ENCODE results near the gene RPP25.

RPP25 gene, protein sequence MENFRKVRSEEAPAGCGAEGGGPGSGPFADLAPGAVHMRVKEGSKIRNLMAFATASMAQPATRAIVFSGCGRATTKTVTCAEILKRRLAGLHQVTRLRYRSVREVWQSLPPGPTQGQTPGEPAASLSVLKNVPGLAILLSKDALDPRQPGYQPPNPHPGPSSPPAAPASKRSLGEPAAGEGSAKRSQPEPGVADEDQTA

DNA sequence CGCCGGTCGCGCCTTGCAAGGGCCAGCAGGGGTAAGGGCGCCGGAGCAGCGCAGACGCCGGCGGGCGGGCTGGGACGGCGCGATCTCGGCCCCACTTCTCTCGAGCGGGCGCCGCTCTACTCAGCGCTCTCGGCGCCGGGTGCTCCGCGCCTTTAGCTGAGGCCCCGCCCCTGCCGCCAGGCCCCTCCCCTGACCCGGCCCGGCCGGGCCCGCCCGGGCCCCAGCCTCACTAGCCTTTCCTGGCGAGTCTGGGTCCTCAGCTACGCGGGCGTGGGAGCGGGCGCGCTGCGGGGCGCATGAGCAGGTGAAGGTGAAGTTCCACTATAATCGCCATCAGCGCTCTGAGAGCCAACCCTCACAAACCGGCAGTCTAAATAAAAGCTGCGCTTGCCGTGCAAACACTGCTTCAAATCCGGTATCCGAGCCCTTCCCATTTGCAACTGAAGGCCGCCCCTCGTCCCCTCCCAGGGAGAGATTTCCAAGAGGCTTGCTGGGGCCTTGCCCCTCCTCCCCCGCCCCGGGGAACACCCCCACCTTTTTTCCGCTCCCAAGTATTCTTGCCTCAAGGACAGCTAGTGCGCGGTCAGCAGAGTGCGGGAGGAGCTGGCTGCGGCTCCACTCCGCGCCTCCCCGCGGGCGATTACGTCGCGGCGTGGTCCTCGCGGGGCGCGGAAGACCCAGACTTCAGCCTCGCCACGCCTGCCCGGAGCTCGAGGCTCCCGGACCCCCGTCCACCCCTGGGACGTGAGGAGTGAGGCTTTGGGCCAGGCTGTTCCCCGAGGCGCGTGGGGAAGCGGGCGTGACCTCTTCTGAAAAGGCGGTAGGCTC is at the start of gene RPP25:
Gene RPP25, minus strand, starts transcription at position 125 of the 828 bp plus-strand sequence. CDS start 189 bp downstream, outside the sequence.
- Histone ChIP-seq H2AFZ (ENCODE audit: low read length) (no peak within 1 kb of the TSS), H3K36me3 (ENCODE audit: insufficient read depth, low read length) (no peaks in the 10 kb centered on the region), H3K27me3 (ENCODE audit: insufficient read depth, low read length) (no peaks in the 10 kb centered on the region), H3F3A (ENCODE audit: insufficient read depth, low read length) (no peaks in the 10 kb centered on the region), H3K4me1 (ENCODE audit: insufficient read depth, low read length, severe bottlenecking) (peaks cover 39% of the 10 kb centered on the region), H3K4me3 (ENCODE audit: low read depth, low read length, poor library complexity, severe bottlenecking) (peak within 1 kb of the TSS; percentile 60), H4K20me1 (ENCODE audit: insufficient read depth, low read length) (no peaks in the 10 kb centered on the region), H3K27ac (ENCODE audit: low read depth, low read length, poor library complexity, severe bottlenecking) (peak within 1 kb of the TSS; percentile 6), H3K9me3 (ENCODE audit: low read length) (no peaks in the 10 kb centered on the region), H3K9ac (ENCODE audit: low read length) (peak within 1 kb of the TSS; percentile 73), H3K79me2 (ENCODE audit: insufficient read depth, low read length) (peaks cover 4% of the 10 kb centered on the region; the same call in 1 of the 2 replicates), H3K4me2 (ENCODE audit: low read length) (peak within 1 kb of the TSS; percentile 77), H3K9me2 (ENCODE audit: low read depth, low read length) (no peaks in the 10 kb centered on the region)
- TF ChIP-seq, protein P1, sequence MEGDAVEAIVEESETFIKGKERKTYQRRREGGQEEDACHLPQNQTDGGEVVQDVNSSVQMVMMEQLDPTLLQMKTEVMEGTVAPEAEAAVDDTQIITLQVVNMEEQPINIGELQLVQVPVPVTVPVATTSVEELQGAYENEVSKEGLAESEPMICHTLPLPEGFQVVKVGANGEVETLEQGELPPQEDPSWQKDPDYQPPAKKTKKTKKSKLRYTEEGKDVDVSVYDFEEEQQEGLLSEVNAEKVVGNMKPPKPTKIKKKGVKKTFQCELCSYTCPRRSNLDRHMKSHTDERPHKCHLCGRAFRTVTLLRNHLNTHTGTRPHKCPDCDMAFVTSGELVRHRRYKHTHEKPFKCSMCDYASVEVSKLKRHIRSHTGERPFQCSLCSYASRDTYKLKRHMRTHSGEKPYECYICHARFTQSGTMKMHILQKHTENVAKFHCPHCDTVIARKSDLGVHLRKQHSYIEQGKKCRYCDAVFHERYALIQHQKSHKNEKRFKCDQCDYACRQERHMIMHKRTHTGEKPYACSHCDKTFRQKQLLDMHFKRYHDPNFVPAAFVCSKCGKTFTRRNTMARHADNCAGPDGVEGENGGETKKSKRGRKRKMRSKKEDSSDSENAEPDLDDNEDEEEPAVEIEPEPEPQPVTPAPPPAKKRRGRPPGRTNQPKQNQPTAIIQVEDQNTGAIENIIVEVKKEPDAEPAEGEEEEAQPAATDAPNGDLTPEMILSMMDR (IDR thresholded peaks at IDR 0.05; ENCODE audit: low read length), result no peak
- TF ChIP-seq EZH2 (IDR thresholded peaks at IDR 0.05; ENCODE audit: borderline replicate concordance, low read length), result no peak

DNA sequence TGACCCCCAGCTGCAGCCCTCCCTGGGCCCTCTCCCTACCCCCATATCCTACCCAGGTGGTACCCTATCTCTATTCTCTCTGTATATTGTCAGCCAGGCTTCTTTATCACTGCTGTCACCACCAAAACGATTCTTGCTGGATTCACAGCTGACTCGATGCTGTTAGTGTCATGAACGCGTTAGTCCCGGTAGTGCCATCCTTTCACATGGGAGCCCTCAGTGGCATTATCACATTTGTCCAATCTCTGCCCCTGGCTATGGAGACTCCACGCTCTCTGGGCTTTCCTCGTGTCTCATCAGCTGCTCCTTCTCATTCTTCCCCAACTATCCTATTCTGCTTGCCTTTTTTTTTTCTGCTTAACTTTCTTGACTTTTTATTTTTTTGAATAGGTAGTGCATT is 45.8 kb upstream of the RPP25 start:
- no peaks in the 10 kb centered on the region for H3K27me3 ChIP-seq (ENCODE audit: insufficient read depth, low read length)
- no peaks in the 10 kb centered on the region for H3K9me3 ChIP-seq (ENCODE audit: low read length)
- no peak overlapping the region for H3K4me2 ChIP-seq (ENCODE audit: low read length)
- H3K27ac ChIP-seq (ENCODE audit: low read depth, low read length, poor library complexity, severe bottlenecking), result no peak overlapping the region
- H3F3A ChIP-seq (ENCODE audit: insufficient read depth, low read length), result no peaks in the 10 kb centered on the region
- no peak overlapping the region for H2AFZ ChIP-seq (ENCODE audit: low read length)
- peaks cover 18% of the 10 kb centered on the region for H3K36me3 ChIP-seq (ENCODE audit: insufficient read depth, low read length)
- no peaks in the 10 kb centered on the region for H3K9me2 ChIP-seq (ENCODE audit: low read depth, low read length)
- no peak for TF ChIP-seq EZH2 (IDR thresholded peaks at IDR 0.05; ENCODE audit: borderline replicate concordance, low read length)
- TF ChIP-seq, protein P1 (IDR thresholded peaks at IDR 0.05; ENCODE audit: low read length), result no peak
- no peaks in the 10 kb centered on the region for H3K79me2 ChIP-seq (ENCODE audit: insufficient read depth, low read length)
- no peak overlapping the region for H3K9ac ChIP-seq (ENCODE audit: low read length)
- peaks cover 29% of the 10 kb centered on the region for H3K4me1 ChIP-seq (ENCODE audit: insufficient read depth, low read length, severe bottlenecking)
- H3K4me3 ChIP-seq (ENCODE audit: low read depth, low read length, poor library complexity, severe bottlenecking), result no peak overlapping the region
- H4K20me1 ChIP-seq (ENCODE audit: insufficient read depth, low read length), result no peaks in the 10 kb centered on the region

DNA sequence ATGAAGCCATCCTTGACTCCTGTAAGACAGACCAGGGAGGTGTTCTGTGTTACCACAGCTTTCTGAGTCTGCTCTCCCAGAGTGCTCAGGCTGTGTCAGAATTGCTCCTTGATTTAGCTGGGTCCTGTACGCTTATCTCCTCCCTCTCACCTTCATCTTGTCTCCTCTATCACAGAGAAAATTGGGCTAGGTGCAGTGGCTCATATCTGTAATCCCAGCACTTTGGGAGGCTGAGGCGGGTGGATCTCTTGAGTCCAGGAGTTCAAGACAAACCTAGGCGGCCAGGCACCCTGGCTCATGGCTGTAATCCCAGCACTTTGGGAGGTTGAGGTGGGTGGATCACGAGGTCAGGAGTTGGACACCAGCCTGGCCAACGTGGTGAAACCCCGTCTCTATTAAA is 44.7 kb upstream of the RPP25 start:
- Histone ChIP-seq H3K4me1 (ENCODE audit: insufficient read depth, low read length, severe bottlenecking) (peaks cover 32% of the 10 kb centered on the region), H2AFZ (ENCODE audit: low read length) (no peak overlapping the region), H3K79me2 (ENCODE audit: insufficient read depth, low read length) (no peaks in the 10 kb centered on the region), H4K20me1 (ENCODE audit: insufficient read depth, low read length) (no peaks in the 10 kb centered on the region), H3K9me3 (ENCODE audit: low read length) (no peaks in the 10 kb centered on the region), H3K4me3 (ENCODE audit: low read depth, low read length, poor library complexity, severe bottlenecking) (no peak overlapping the region), H3K9me2 (ENCODE audit: low read depth, low read length) (no peaks in the 10 kb centered on the region), H3K36me3 (ENCODE audit: insufficient read depth, low read length) (peaks cover 23% of the 10 kb centered on the region), H3K27ac (ENCODE audit: low read depth, low read length, poor library complexity, severe bottlenecking) (no peak overlapping the region), H3F3A (ENCODE audit: insufficient read depth, low read length) (no peaks in the 10 kb centered on the region), H3K27me3 (ENCODE audit: insufficient read depth, low read length) (no peaks in the 10 kb centered on the region), H3K9ac (ENCODE audit: low read length) (no peak overlapping the region), H3K4me2 (ENCODE audit: low read length) (no peak overlapping the region)
- TF ChIP-seq EZH2 (IDR thresholded peaks at IDR 0.05; ENCODE audit: borderline replicate concordance, low read length), result no peak
- TF ChIP-seq, protein P1 (IDR thresholded peaks at IDR 0.05; ENCODE audit: low read length), result no peak

Data from OCI-LY1 (cell line).